GM21528 (cell line): Measurements from ENCODE around the gene MEG3.

Source experiments
- ATAC-seq: cut with Tn5 transposase; IDR thresholded peaks from one replicate; pipeline ENCODE4 v1.9.1; 2021; ENCODE audit warnings: mild to moderate bottlenecking, moderate library complexity; ENCODE audit not compliant: unreplicated experiment, low FRiP score

The MEG3 gene

GRCh38 chr14:100905166-100905565 lies 79.2 kb downstream of the MEG3 start:
- no peak for ATAC-seq

GRCh38 chr14:100906420-100906819 lies 80.5 kb downstream of the MEG3 start:
- ATAC-seq = no peak

- ATAC-seq = no peak
Measured at GRCh38 chr14:100907240-100907639, 81.3 kb downstream of the MEG3 start.

GRCh38 chr14:100909439-100909838 lies 83.5 kb downstream of the MEG3 start:
- ATAC-seq = no peak
